Right ventricle myocardium inferior (tissue), 1 donor: ENCODE measurements around the gene NEUROD6. TPM values are rescaled to one million over a fixed set of nuclear protein-coding genes. Genes with fewer than 3 reads are reported as not detected.

Experiments used
- ATAC-seq: fragments of 200-7000 bp; cut with Tn5 transposase; one replicate; pipeline ENCODE4 v1.9.1; 2020; ENCODE audit warnings: mild to moderate bottlenecking, moderate library complexity
- DNase-seq: peaks from one replicate; pipeline ENCODE4 v3.0.0; 2021; ENCODE audit errors: missing footprints
- intact Hi-C: fragments of 100-400 bp; cut with DNase I; formaldehyde crosslinking; loops from one replicate; pipeline ENCODE4 v1.11.0; 2022
- total RNA-seq: library from RNA; stranded (reverse); fragmentation: NEBNext Ultra II Directional; extraction: Animal tissue kit (Norgen Biotek cat#: 25700); gene quantifications from one replicate; pipeline ENCODE4 v1.2.1, GENCODE V29; 2021
- donor health status: DM: no; HTN: yes; CAD: no; lungs with severe emphysema.

The NEUROD6 gene
- total RNA-seq, 1 donor from 2014 or later, result not detected

- intact Hi-C loops, result no loop called here
- ATAC-seq (peak; percentile 42), DNase-seq (no peak)
Measured at GRCh38 chr7:31336202-31337001, 4.1 kb downstream of the NEUROD6 start.

- intact Hi-C loops, result no loop called here
- ATAC-seq (no peak), DNase-seq (no peak)
Measured at GRCh38 chr7:31335884-31336201, 4.7 kb downstream of the NEUROD6 start.

- ATAC-seq (peak; percentile 71), DNase-seq (no peak)
- intact Hi-C loops, result no loop called here
Measured at GRCh38 chr7:31335161-31335856, 5.2 kb downstream of the NEUROD6 start.

GRCh38 chr7:31333291-31333690 lies 7.2 kb downstream of the NEUROD6 start:
- DNase-seq, result no peak
- no peak for ATAC-seq

GRCh38 chr7:31327071-31327470 lies 13.5 kb downstream of the NEUROD6 start:
- DNase-seq (no peak), ATAC-seq (no peak)
- intact Hi-C loops, result no loop called here

More at GRCh38 chr7:31333291-31333690, 7.2 kb downstream of the NEUROD6 start:
- intact Hi-C loops, result no loop called here

- intact Hi-C loops, result no loop called here
- DNase-seq (no peak), ATAC-seq (no peak)
Measured at GRCh38 chr7:31326416-31326815, 14.1 kb downstream of the NEUROD6 start.

- DNase-seq (no peak), ATAC-seq (no peak)
- intact Hi-C loops, result no loop called here
Measured at GRCh38 chr7:31323101-31323500, 17.4 kb downstream of the NEUROD6 start.

GRCh38 chr7:31320675-31321074 lies 19.9 kb downstream of the NEUROD6 start:
- intact Hi-C loops, result no loop called here
- no peak for DNase-seq
- ATAC-seq, result no peak

GRCh38 chr7:31318313-31318712 lies 22.2 kb downstream of the NEUROD6 start:
- no peak for ATAC-seq
- intact Hi-C loops, result no loop called here
- DNase-seq, result no peak

- intact Hi-C loops, result no loop called here
- ATAC-seq, result no peak
Measured at GRCh38 chr7:31316876-31317275, 23.6 kb downstream of the NEUROD6 start.

GRCh38 chr7:31315758-31316157 lies 24.8 kb downstream of the NEUROD6 start:
- no peak for ATAC-seq
- intact Hi-C loops, result no loop called here
- no peak for DNase-seq

More at GRCh38 chr7:31316876-31317275, 23.6 kb downstream of the NEUROD6 start:
- no peak for DNase-seq

GRCh38 chr7:31314781-31315180 lies 25.7 kb downstream of the NEUROD6 start:
- ATAC-seq (no peak), DNase-seq (no peak)
- intact Hi-C loops, result no loop called here

- no peak for DNase-seq
- intact Hi-C loops, result no loop called here
Measured at GRCh38 chr7:31312889-31313288, 27.6 kb downstream of the NEUROD6 start.

GRCh38 chr7:31311552-31311951 lies 29.0 kb downstream of the NEUROD6 start:
- intact Hi-C loops, result no loop called here
- ATAC-seq (peak; percentile 44), DNase-seq (no peak)

More at GRCh38 chr7:31312889-31313288, 27.6 kb downstream of the NEUROD6 start:
- ATAC-seq, result no peak

- DNase-seq, result no peak
- intact Hi-C loops, result no loop called here
Measured at GRCh38 chr7:31310321-31310935, 30.1 kb downstream of the NEUROD6 start.

GRCh38 chr7:31309407-31309806 lies 31.1 kb downstream of the NEUROD6 start:
- no peak for ATAC-seq
- DNase-seq, result no peak
- intact Hi-C loops, result no loop called here

More at GRCh38 chr7:31310321-31310935, 30.1 kb downstream of the NEUROD6 start:
- no peak for ATAC-seq

GRCh38 chr7:31308652-31309051 lies 31.9 kb downstream of the NEUROD6 start:
- no peak for DNase-seq
- intact Hi-C loops, result no loop called here

GRCh38 chr7:31307972-31308371 lies 32.6 kb downstream of the NEUROD6 start:
- intact Hi-C loops, result no loop called here
- DNase-seq (no peak), ATAC-seq (no peak)

More at GRCh38 chr7:31308652-31309051, 31.9 kb downstream of the NEUROD6 start:
- ATAC-seq, result no peak

- no peak for ATAC-seq
- intact Hi-C loops, result no loop called here
- no peak for DNase-seq
Measured at GRCh38 chr7:31305260-31305659, 35.3 kb downstream of the NEUROD6 start.

GRCh38 chr7:31304446-31304845 lies 36.1 kb downstream of the NEUROD6 start:
- ATAC-seq, result no peak
- intact Hi-C loops, result no loop called here
- DNase-seq, result no peak
